Mesodermal cell (in vitro differentiated cells): ENCODE measurements around the gene BIK.

Experiments used
- H3K27ac ChIP-seq: 2 replicates; pipeline ENCODE4 v1.7.0; 2013; ENCODE audit warnings: mild to moderate bottlenecking, low read depth, low read length, moderate library complexity; ENCODE audit not compliant: severe bottlenecking
- H3K36me3 ChIP-seq: 2 replicates; pipeline ENCODE4 v1.7.1; 2013; ENCODE audit warnings: mild to moderate bottlenecking, low read length, moderate library complexity; ENCODE audit not compliant: control insufficient read depth, insufficient read depth
- H3K4me1 ChIP-seq: one replicate; pipeline ENCODE4 v1.7.1; 2013; ENCODE audit warnings: mild to moderate bottlenecking, low read length; ENCODE audit not compliant: insufficient read depth, control insufficient read depth, poor library complexity, severe bottlenecking
- H3K4me3 ChIP-seq: 2 replicates; pipeline ENCODE4 v1.7.0; 2013; ENCODE audit warnings: low read length, control low read depth, mild to moderate bottlenecking; ENCODE audit not compliant: insufficient read depth, poor library complexity, severe bottlenecking; ENCODE audit errors: extremely low read depth
- H3K9me3 ChIP-seq: 2 replicates; pipeline ENCODE4 v1.7.1; 2013; ENCODE audit warnings: mild to moderate bottlenecking, low read length, moderate library complexity; ENCODE audit not compliant: control insufficient read depth
- WGBS, 2 experiments: methylation state at CpG; one replicate each; pipeline ENCODE4 v1.1.5; 2013; ENCODE audit warnings: missing lambda C conversion rate in 2 of 2; ENCODE audit not compliant: insufficient coverage in 2 of 2; 5-methylcytosine and 5-hydroxymethylcytosine counted together

The BIK gene

GRCh38 chr22:43152003-43152356 is 41.4 kb downstream of the BIK start:
- 86 to 89% methylated on average over 16 to 18 of the region's 18 CpGs for WGBS, 2 experiments
- no peak overlapping the region for H3K27ac ChIP-seq
- peaks cover 11% of the 10 kb centered on the region for H3K4me1 ChIP-seq
- H3K36me3 ChIP-seq: no peaks in the 10 kb centered on the region
- no peaks in the 10 kb centered on the region for H3K9me3 ChIP-seq
- peak overlapping the region; percentile 50 for H3K4me3 ChIP-seq

- peak overlapping the region; percentile 50 for H3K4me3 ChIP-seq
- H3K9me3 ChIP-seq: no peaks in the 10 kb centered on the region
- peaks cover 11% of the 10 kb centered on the region for H3K4me1 ChIP-seq
- no peaks in the 10 kb centered on the region for H3K36me3 ChIP-seq
- H3K27ac ChIP-seq: peak overlapping the region; percentile 77
- 79 to 83% methylated on average over 20 to 22 of the region's 22 CpGs for WGBS, 2 experiments
These were observed 42.0 kb downstream of the BIK start for GRCh38 chr22:43152357-43153071.

GRCh38 chr22:43153899-43154298 is 43.3 kb downstream of the BIK start:
- Histone ChIP-seq H3K4me1 (peaks cover 11% of the 10 kb centered on the region), H3K36me3 (no peaks in the 10 kb centered on the region), H3K4me3 (no peak overlapping the region), H3K27ac (no peak overlapping the region), H3K9me3 (no peaks in the 10 kb centered on the region)
- WGBS, 2 experiments: 91 to 97% methylated on average over 6 to 8 of the region's 9 CpGs

- 79 to 90% methylated on average over 18 to 26 of the region's 27 CpGs for WGBS, 2 experiments
- Histone ChIP-seq H3K4me3 (no peak overlapping the region), H3K36me3 (peaks cover 3% of the 10 kb centered on the region), H3K27ac (no peak overlapping the region), H3K4me1 (peaks cover 11% of the 10 kb centered on the region), H3K9me3 (no peaks in the 10 kb centered on the region)
These were observed 44.5 kb downstream of the BIK start for GRCh38 chr22:43154887-43155536.

- Histone ChIP-seq H3K27ac (no peak overlapping the region), H3K9me3 (no peaks in the 10 kb centered on the region), H3K4me3 (no peak overlapping the region), H3K4me1 (peaks cover 11% of the 10 kb centered on the region), H3K36me3 (peaks cover 11% of the 10 kb centered on the region)
- 85 to 100% methylated on average over 5 of the region's 5 CpGs for WGBS, 2 experiments
These were observed 45.2 kb downstream of the BIK start for GRCh38 chr22:43155789-43156188.

DNA sequence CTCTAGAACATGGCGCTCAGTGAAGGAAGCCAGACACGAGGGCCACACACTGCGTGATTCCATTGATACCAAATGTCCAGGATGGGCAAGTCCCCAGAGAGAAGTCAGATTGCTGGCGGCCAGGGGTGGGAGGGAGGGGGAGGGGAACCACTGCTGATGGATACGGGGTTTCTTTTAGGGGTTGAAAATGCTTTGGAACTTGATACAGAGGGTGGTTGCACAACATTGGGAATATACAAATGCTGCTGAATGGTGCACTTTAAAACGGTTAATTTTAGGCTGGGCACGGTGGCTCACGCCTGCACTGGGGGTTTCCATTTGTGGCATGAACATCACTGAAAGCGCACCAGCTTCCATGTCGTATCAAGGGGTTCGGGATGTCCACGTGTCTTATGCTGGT is 45.9 kb downstream of the BIK start:
- 89 to 94% methylated on average over 12 of the region's 12 CpGs for WGBS, 2 experiments
- Histone ChIP-seq H3K9me3 (no peaks in the 10 kb centered on the region), H3K4me3 (no peak overlapping the region), H3K4me1 (peaks cover 11% of the 10 kb centered on the region), H3K36me3 (peaks cover 12% of the 10 kb centered on the region), H3K27ac (no peak overlapping the region)

GRCh38 chr22:43157874-43158546 is 47.5 kb downstream of the BIK start:
- H3K9me3 ChIP-seq: no peaks in the 10 kb centered on the region
- H3K36me3 ChIP-seq: peaks cover 16% of the 10 kb centered on the region
- H3K4me3 ChIP-seq: no peak overlapping the region
- WGBS, 2 experiments: 92% methylated on average over 7 to 8 of the region's 9 CpGs
- no peaks in the 10 kb centered on the region for H3K4me1 ChIP-seq
- H3K27ac ChIP-seq: no peak overlapping the region

DNA sequence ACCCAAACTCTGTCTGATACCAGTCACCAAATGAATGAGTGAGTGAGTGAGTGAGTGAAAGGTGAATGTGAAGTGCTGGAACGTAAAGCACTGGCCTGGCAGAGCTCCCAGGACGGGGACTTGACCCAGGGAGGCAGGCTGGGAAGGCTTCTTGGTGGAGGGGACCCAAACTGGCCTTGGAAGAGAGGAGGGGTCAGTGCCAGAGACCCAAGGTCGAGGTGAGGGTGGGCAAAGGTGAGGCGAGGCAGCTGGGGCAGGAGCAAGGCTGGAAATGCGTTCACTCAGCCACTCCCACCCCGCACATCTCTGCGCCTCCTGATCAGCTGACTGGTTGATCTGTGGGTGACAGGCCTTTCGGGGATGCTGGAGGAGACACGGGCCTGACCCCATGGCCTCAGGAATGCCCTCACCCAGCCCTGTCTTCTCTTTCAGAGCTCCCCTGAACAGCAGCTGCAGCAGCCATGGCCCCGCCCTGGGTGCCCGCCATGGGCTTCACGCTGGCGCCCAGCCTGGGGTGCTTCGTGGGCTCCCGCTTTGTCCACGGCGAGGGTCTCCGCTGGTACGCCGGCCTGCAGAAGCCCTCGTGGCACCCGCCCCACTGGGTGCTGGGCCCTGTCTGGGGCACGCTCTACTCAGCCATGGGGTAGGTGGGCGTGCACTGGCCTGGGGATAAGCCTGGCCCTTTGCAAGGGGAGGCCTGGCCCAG is 48.4 kb downstream of the BIK start:
- no peak overlapping the region for H3K27ac ChIP-seq
- 94 to 95% methylated on average over 13 to 23 of the region's 24 CpGs for WGBS, 2 experiments

DNA sequence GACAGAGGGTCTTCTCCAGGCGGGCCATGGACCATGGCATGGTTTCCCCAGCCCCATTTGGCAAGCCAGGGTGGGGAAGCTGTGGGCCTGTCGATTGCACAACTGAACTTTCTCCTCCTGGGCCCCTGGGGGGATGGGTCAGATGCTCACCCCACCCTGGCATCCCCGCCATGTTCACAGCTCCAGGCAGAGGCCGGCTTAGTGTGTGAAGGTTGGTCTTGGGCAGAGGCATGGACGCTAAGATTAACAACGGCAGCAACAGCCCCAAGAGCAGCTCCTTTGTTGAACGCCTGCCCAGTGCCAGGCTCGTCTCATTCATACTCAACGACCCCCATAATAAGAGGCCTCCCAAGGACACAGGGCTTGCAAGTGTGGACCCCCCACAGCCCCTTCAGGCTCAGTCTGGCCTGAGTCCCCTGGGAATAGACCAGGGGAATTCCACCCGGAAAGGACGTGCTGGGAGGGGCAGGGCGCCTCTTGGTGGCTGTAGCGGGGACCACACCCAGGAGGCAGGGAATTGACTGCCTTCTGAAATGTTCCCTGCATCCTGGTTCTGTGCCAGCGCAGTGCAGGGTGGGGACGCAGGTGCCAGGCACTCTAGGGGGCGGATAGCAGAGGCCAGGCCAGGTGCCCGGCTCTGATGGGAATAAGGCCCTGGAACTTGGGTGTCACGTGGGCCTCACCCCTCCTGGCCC is 49.1 kb downstream of the BIK start:
- H3K9me3 ChIP-seq: no peaks in the 10 kb centered on the region
- H3K36me3 ChIP-seq: peaks cover 19% of the 10 kb centered on the region
- 84 to 87% methylated on average over 17 of the region's 18 CpGs for WGBS, 2 experiments
- no peak overlapping the region for H3K4me3 ChIP-seq
- H3K27ac ChIP-seq: no peak overlapping the region
- no peaks in the 10 kb centered on the region for H3K4me1 ChIP-seq

More for the DNA sequence above, 48.4 kb downstream of the BIK start:
- peaks cover 19% of the 10 kb centered on the region for H3K36me3 ChIP-seq
- no peaks in the 10 kb centered on the region for H3K4me1 ChIP-seq
- no peak overlapping the region for H3K4me3 ChIP-seq
- H3K9me3 ChIP-seq: no peaks in the 10 kb centered on the region

- Histone ChIP-seq H3K4me1 (no peaks in the 10 kb centered on the region), H3K4me3 (no peak overlapping the region), H3K27ac (no peak overlapping the region), H3K9me3 (no peaks in the 10 kb centered on the region), H3K36me3 (peaks cover 19% of the 10 kb centered on the region)
- 93 to 99% methylated on average over 7 of the region's 8 CpGs for WGBS, 2 experiments
These were observed 50.1 kb downstream of the BIK start for GRCh38 chr22:43160497-43161126.
